ENCODE data around the gene CD163.
"Not testable (repeated sequence)": the region's sequence is repeated elsewhere in the genome, so short reads cannot be mapped to it uniquely, and the experiment has no call there.

Gene CD163

GRCh38 chr12:7503686-7504415 is at the start of gene CD163:
Gene CD163 (minus strand): TSS chr12:7503777. CDS start chr12:7503690, 87 bp downstream.
- no peak for FAIRE-seq
- DNase-seq (ENCODE audit: low spot score): no peak

GRCh38 chr12:7542813-7543212 is 39.2 kb upstream of the CD163 start:
- no peak for DNase-seq (ENCODE audit: low spot score)
- FAIRE-seq: no peak

- FAIRE-seq (no peak), DNase-seq (ENCODE audit: low spot score) (no peak)
Measured at GRCh38 chr12:7542046-7542445, 38.5 kb upstream of the CD163 start.

GRCh38 chr12:7514416-7514815 is 10.8 kb upstream of the CD163 start:
- DNase-seq (ENCODE audit: low spot score) (no peak), FAIRE-seq (no peak)

DNA sequence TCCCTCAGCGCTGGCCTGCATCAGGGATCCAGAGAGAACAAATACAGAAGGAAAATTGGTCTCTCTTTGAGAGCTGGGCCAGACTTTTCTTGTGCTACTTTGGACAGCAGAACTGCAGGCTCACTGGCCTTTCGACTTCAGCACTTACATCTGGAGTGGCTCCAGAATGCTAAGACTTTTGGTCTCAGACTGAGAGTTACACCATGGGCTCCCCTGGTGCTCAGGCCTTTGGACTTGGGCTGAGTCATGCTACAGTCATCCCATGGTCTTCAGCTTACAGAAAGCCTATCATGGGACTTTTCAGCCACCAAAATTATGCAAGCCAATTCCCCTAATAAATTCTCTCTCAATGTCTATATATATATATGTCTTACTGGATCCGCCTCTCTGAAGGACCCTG is 9.0 kb upstream of the CD163 start:
- no peak for FAIRE-seq

DNA sequence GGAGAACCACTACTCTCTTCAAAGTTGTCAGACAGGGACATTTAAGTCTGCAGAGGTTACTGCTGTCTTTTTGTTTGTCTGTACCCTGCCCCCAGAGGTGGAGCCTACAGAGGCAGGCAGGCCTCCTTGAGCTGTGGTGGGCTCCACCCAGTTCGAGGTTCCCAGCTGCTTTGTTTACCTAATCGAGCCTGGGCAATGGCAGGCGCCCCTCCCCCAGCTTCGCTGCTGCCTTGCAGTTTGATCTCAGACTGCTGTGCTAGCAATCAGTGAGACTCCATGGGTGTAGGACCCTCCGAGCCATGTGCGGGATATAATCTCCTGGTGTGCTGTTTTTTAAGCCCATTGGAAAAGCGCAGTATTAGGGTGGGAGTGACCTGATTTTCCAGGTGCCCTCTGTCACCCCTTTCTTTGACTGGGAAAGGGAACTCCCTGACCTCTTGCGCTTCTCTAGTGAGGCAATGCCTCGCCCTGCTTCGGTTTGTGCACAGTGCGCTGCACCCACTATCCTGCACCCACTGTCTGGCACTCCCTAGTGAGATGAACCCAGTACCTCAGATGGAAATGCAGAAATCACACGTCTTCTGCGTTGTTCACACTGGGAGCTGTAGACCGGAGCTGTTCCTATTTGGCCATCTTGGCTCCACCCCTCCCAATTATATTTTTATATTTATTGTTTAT is 6.4 kb upstream of the CD163 start:
- FAIRE-seq; DNase-seq (ENCODE audit: low spot score): not testable (repeated sequence)

More for the DNA sequence above, 9.0 kb upstream of the CD163 start:
- DNase-seq (ENCODE audit: low spot score): peak; percentile 11

DNA sequence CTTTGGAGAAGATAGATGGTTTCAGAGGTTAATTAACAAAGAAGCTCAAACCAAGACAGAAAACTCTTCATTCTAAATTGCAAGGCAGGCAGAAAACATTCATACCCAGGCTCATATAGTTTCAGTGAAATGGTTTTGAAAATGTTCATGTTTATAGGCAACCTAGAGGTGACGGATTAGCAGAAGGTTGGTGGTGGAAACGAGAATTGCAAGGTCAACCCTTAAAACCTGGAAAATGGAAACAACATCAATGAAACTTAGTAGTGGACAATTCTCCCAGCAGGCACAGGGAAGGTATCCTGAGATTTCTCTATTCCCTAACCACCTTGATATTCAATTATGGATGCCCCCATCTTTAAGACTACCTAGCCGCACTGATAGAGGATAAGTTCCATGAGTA is 965 bp downstream of the CD163 start:
- no peak for DNase-seq (ENCODE audit: low spot score)
- FAIRE-seq: no peak

DNA sequence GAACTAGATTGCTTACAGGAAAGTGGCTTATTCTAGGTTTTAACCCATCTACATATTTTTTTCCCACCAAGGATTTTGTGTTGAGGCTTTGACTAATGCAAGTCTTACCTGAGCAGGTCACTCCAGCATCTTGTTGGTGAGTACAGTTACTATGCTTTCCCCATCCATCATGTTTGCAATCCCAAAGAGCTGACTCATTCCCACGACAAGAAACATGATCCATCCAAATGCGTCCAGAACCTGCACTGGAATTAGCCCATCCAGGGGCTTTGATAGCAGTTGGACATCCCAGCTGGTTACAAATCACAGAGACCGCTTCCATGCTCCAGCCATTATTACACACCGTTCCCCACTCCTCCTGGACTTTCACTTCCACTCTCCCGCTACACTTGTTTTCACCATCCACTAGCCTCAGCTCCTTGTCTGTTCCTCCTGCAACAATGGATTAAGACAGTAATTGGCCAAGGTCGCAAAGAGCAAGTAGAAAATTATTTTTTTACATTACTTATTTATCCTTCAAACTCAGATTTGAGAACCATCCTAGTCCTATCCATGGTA is 2.5 kb downstream of the CD163 start:
- FAIRE-seq (no peak), DNase-seq (ENCODE audit: low spot score) (no peak)

GRCh38 chr12:7499636-7500035 is 3.9 kb downstream of the CD163 start:
- FAIRE-seq: no peak
- no peak for DNase-seq (ENCODE audit: low spot score)

- FAIRE-seq (no peak), DNase-seq (ENCODE audit: low spot score) (no peak)
Measured at GRCh38 chr12:7498809-7499208, 4.8 kb downstream of the CD163 start.

- DNase-seq (ENCODE audit: low spot score): no peak
- no peak for FAIRE-seq
Measured at GRCh38 chr12:7497661-7498060, 5.9 kb downstream of the CD163 start.

DNA sequence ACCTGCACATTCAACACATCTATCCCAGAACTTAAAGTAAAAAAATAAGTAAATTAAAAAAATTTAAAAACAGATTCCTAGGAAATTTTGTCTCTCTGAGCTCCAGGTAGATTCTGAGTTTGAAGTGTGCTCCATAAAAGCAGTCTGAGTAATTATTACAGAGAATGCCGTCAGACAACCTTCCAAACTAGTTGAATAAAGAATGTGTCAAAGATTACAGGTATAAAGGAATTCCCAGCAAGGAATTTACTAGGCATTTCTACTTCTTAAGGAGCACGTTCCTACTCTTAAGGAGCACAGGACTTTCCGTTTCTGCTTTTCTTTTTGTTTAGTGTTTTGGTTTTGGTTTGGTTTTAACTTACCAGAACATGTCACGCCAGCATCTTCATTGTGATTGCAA is 7.1 kb downstream of the CD163 start:
- DNase-seq (ENCODE audit: low spot score): no peak
- no peak for FAIRE-seq

- FAIRE-seq (no peak), DNase-seq (ENCODE audit: low spot score) (no peak)
Measured at GRCh38 chr12:7495136-7495535, 8.4 kb downstream of the CD163 start.

DNA sequence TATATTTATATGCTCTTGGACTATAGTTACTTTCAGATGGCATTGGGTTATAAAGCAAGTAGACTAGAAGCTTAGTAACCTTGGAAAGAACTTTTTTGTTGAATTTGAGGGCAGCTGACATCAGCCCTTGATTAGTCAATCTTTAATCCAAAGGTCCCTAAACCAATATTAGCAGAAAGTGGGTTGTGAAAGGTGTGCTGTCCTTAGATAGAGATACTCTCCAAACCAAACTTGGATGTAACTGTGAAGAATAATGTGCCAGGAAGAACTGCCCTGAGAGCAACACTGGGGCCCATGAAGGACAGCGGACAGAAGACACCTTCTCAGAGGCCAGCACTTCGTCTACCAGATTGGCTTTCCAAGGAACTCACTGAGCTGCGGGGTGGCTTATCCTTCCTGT is 10.6 kb downstream of the CD163 start:
- DNase-seq (ENCODE audit: low spot score): no peak
- FAIRE-seq: no peak

GRCh38 chr12:7486512-7486911 is 17.1 kb downstream of the CD163 start:
- FAIRE-seq (no peak), DNase-seq (ENCODE audit: low spot score) (no peak)

DNA sequence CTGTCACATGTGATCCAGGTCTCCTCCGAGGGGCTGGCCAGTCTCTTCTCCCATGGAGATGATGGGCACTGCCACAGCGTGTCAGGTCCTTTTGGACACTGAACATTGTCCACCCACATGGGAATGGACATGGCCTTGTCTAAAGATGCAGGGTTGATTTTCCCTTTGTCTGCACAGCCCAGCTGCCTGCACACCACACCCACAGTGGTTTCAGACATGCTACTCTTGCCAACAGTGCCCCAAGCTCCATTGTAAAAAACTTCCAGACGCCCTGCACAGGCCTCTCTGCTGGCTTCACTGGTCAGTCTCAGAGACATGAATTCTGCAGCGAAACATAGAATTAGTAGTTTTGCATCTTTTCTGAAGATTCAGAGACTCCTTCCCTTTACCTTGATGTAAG is 18.5 kb downstream of the CD163 start:
- FAIRE-seq (no peak), DNase-seq (ENCODE audit: low spot score) (no peak)

GRCh38 chr12:7483343-7483742 is 20.2 kb downstream of the CD163 start:
- peak; percentile 20 for DNase-seq (ENCODE audit: low spot score)

DNA sequence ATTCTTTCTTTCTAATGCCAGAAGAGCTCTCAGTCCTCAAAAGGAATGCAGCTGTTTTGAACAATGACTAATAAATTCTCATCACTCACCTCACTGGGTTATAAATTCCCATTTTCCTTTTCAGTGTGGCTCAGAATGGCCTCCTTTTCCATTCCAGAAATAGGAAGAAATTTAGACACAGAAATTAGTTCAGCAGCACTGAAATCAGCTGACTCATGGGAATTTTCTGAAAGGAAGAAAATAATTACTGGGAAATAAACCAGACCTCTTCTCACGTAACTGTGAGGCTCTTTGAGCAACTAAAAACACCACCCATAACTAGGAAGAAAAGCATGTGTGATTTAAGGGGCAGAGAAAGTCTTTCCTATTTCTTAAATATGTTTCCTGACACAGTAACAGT is 23.8 kb downstream of the CD163 start:
- DNase-seq (ENCODE audit: low spot score) (no peak), FAIRE-seq (no peak)

More at GRCh38 chr12:7483343-7483742, 20.2 kb downstream of the CD163 start:
- FAIRE-seq: no peak

DNA sequence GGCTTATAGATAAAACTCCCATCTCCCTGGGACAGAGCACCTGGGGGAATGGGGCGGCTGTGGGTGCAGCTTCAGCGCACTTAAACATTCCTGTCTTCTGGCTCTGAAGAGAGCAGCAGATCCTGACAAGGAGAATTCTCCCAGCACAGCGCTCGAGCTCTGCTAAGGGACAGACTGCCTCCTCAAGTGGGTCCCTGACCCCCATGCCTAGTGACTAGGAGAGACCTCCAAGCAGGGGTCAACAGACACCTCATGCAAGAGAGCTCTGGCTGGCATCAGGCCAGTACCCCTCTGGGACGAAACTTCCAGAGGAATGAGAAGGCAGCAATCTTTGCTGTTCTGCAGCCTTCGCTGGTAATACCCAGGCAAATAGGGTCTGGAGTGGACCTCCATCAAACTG is 31.5 kb downstream of the CD163 start:
- DNase-seq (ENCODE audit: low spot score) (no peak), FAIRE-seq (no peak)

- peak; percentile 17 for DNase-seq (ENCODE audit: low spot score)
- no peak for FAIRE-seq
Measured at GRCh38 chr12:7460375-7461259, 43.0 kb downstream of the CD163 start.

- FAIRE-seq (no peak), DNase-seq (ENCODE audit: low spot score) (no peak)
Measured at GRCh38 chr12:7459973-7460372, 43.6 kb downstream of the CD163 start.

- FAIRE-seq (no peak), DNase-seq (ENCODE audit: low spot score) (no peak)
Measured at GRCh38 chr12:7451756-7452155, 51.8 kb downstream of the CD163 start.
